ENCODE results near the gene SPINT2.
A peak's percentile ranks its signal among the peaks of the same experiment; 100 is the strongest.

SPINT2 gene

DNA sequence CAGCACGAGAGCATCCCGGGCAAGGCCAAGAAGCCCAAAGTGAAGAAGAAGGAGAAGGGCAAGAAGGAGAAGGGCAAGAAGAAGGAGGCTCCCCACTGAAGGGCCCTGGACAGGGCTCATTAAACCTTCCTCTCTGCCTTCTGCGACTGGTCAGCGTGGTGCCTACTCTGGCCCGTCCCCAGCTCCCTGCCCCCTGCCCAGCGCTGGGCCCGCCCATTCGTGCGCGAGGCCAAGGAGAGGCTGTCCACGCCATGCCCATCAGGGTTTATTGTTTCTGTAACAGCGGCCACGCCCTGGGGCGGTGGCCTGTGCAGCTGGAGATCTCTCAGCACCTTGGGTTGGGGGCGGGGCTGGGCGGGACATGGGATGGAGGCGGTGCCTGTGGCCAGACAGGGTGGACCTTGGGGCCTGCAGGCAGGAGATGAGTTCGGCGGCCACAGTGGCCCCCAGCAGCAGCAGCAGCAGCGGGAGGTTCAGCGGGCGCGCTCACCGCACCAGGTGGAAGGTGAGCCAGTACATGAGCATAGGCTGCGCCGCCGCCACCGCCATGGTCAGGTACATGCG, 40.6 kb downstream of the SPINT2 start:
- H3K9me3 ChIP-seq (ENCODE audit: control insufficient read depth in 1 of 2, low read length in 2 of 2), result no peaks in the 10 kb centered on the region
- peak overlapping the region; percentile 67 for H3K27ac ChIP-seq (ENCODE audit: low read length)
- no peaks in the 10 kb centered on the region for H3K4me1 ChIP-seq (ENCODE audit: control insufficient read depth in 1 of 2, insufficient read depth in 2 of 2, low read length in 2 of 2)
- no peak overlapping the region for H3K4me3 ChIP-seq (ENCODE audit: low read depth in 1 of 2, low read length in 2 of 2)
- H3K36me3 ChIP-seq (ENCODE audit: control insufficient read depth in 1 of 2, insufficient read depth in 2 of 2, low read length in 2 of 2), result peaks cover 8 to 31% of the 10 kb centered on the region in 2 donors
- H3K27me3 ChIP-seq (ENCODE audit: low read depth, low read length), result no peaks in the 10 kb centered on the region

DNA sequence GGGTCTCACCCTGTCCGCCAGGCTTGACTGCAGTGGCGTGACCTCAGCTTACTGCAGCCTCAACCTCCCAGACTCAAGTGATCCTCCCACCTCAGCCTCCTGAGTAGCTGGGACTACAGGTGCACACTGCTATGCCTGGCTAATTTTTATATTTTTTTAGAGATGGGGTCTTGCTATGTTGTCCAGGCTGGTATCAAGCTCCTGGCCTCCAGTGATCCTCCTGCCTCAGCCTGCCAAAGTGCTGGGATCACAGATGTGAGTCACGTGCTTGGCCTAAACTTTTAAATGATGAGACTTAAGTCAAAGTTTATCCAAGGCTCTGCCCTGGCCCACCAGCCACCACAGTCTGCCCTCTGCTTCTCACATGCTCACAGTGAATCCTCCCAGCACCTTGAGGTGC, 41.9 kb downstream of the SPINT2 start:
- no peaks in the 10 kb centered on the region for H3K4me1 ChIP-seq (ENCODE audit: control insufficient read depth in 1 of 2, insufficient read depth in 2 of 2, low read length in 2 of 2)
- no peaks in the 10 kb centered on the region for H3K27me3 ChIP-seq (ENCODE audit: low read depth, low read length)
- H3K36me3 ChIP-seq (ENCODE audit: control insufficient read depth in 1 of 2, insufficient read depth in 2 of 2, low read length in 2 of 2), result peaks cover 8 to 31% of the 10 kb centered on the region in 2 donors
- H3K27ac ChIP-seq (ENCODE audit: low read length), result no peak overlapping the region
- H3K4me3 ChIP-seq (ENCODE audit: low read depth in 1 of 2, low read length in 2 of 2), result no peak overlapping the region
- H3K9me3 ChIP-seq (ENCODE audit: control insufficient read depth in 1 of 2, low read length in 2 of 2), result no peaks in the 10 kb centered on the region

DNA sequence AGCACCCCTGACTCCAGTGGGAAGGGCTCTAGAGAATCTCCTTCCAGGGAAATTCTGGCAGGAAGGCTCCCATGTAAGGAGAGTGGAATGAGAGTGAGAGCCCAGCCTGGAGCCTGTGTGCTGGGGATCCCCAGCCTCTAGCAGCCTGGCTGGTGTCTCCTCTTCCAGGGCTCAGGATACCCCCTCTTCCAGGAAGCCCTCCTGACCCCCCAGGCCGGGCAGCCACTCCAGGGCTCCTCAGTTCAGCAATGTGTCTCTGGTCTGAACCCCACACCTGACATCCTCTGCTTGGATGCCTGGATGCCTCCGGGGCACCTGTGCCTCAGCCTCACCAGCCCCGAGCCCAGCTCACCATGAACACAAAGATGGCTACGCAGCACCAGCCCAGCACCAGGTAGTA, 42.7 kb downstream of the SPINT2 start:
- H3K27ac ChIP-seq (ENCODE audit: low read length), result no peak overlapping the region
- peaks cover 8 to 31% of the 10 kb centered on the region in 2 donors for H3K36me3 ChIP-seq (ENCODE audit: control insufficient read depth in 1 of 2, insufficient read depth in 2 of 2, low read length in 2 of 2)
- H3K4me3 ChIP-seq (ENCODE audit: low read depth in 1 of 2, low read length in 2 of 2), result no peak overlapping the region
- no peaks in the 10 kb centered on the region for H3K4me1 ChIP-seq (ENCODE audit: control insufficient read depth in 1 of 2, insufficient read depth in 2 of 2, low read length in 2 of 2)
- no peaks in the 10 kb centered on the region for H3K9me3 ChIP-seq (ENCODE audit: control insufficient read depth in 1 of 2, low read length in 2 of 2)
- no peaks in the 10 kb centered on the region for H3K27me3 ChIP-seq (ENCODE audit: low read depth, low read length)

DNA sequence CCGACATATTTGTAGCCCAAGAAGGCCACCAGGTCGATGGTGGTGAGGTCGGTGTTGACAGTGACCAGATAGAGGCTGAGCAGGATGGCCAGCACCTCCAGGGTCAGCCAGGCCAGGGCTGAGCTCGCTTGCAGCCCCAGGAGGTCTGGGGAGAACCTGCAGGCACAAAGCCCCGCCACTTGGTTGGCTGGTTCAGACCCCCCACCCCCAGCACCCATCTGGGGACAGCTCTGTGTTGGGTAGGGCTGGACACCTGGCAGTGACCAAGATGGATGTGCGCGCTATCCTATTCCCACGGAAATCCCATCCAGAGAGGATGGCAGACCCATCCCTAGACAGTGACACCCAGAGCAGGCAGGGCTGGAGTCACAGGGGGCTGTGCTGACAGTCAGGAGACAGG, 43.2 kb downstream of the SPINT2 start:
- H3K4me1 ChIP-seq (ENCODE audit: control insufficient read depth in 1 of 2, insufficient read depth in 2 of 2, low read length in 2 of 2), result no peaks in the 10 kb centered on the region
- H3K27ac ChIP-seq (ENCODE audit: low read length), result no peak overlapping the region
- H3K9me3 ChIP-seq (ENCODE audit: control insufficient read depth in 1 of 2, low read length in 2 of 2), result no peaks in the 10 kb centered on the region
- H3K27me3 ChIP-seq (ENCODE audit: low read depth, low read length), result no peaks in the 10 kb centered on the region
- peaks cover 8 to 31% of the 10 kb centered on the region in 2 donors for H3K36me3 ChIP-seq (ENCODE audit: control insufficient read depth in 1 of 2, insufficient read depth in 2 of 2, low read length in 2 of 2)
- no peak overlapping the region for H3K4me3 ChIP-seq (ENCODE audit: low read depth in 1 of 2, low read length in 2 of 2)

DNA sequence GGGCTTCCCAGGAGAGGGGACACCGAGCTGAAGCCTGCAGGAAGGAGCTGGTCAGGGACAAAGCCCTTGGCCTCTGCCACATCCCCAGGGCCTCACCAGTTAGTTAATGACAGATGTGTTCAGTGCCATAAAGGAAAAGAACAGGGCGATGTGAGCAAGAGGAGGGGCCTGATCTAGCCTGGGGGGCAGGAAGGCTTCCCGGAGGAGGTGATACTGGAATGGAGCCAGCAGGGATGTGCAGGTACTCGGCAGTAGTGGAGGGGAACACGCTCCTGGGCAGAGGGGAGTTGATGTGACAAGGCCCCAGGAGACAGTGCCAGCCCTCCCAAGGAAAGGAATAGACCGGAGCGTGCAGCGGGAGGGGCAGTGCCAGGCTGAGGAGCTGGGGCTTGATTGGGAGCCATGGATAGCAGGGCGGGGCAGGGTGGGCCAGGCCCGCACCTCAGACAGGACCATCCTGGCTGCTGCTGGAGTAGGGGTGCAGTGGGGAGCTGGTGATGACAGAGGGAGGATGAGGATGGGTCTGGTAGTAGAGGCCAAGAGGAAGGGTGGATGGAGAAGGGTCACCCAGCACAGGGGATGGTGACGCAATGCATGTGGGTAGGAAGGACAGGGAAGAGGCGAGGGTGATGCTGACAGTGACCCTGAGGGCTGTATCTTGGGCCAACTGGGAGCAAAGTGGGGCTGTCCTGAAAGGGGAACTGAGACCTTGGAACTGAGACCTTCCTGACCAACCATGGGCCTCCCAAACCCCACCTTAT, 43.8 kb downstream of the SPINT2 start:
- Histone ChIP-seq H3K27ac (ENCODE audit: low read length) (no peak overlapping the region), H3K4me3 (ENCODE audit: low read depth in 1 of 2, low read length in 2 of 2) (no peak overlapping the region), H3K27me3 (ENCODE audit: low read depth, low read length) (no peaks in the 10 kb centered on the region), H3K4me1 (ENCODE audit: control insufficient read depth in 1 of 2, insufficient read depth in 2 of 2, low read length in 2 of 2) (no peaks in the 10 kb centered on the region), H3K36me3 (ENCODE audit: control insufficient read depth in 1 of 2, insufficient read depth in 2 of 2, low read length in 2 of 2) (peaks cover 8 to 31% of the 10 kb centered on the region in 2 donors), H3K9me3 (ENCODE audit: control insufficient read depth in 1 of 2, low read length in 2 of 2) (no peaks in the 10 kb centered on the region)

DNA sequence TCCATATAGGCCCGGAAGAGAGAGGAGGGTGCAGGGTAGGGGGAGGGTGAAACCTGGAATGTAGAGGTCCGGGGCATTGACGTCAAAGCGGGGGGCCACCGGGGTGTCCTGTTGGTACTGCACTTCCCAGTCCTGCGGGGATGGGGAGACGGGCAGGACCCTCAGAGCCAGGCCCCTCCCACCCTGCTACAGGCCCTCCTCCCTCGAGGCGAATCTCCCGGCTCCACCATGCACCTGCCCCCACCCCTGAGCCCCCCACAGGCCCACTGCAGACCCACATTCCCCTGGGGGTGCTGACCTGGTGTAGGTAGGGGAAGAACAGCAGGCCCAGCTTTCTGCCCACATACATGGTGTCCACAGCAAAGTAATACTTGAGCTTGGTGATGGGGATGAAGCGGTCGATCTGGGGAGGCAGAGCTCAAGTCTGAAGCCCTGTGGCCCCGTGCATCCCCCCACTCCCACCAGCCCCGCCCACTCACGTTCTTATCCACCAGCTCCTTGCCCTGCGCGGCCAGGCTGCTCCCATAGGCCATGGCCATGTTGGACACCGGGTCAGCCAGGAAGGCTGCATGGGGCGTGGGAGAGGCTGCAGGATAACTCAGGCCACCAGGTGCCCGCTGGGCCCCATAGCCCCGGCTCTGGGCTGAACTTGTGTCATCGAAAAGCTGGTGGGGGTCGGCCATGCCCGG, 44.7 kb downstream of the SPINT2 start:
- Histone ChIP-seq H3K4me3 (ENCODE audit: low read depth in 1 of 2, low read length in 2 of 2) (no peak overlapping the region), H3K36me3 (ENCODE audit: control insufficient read depth in 1 of 2, insufficient read depth in 2 of 2, low read length in 2 of 2) (peaks cover 8 to 31% of the 10 kb centered on the region in 2 donors), H3K27ac (ENCODE audit: low read length) (no peak overlapping the region), H3K27me3 (ENCODE audit: low read depth, low read length) (no peaks in the 10 kb centered on the region), H3K4me1 (ENCODE audit: control insufficient read depth in 1 of 2, insufficient read depth in 2 of 2, low read length in 2 of 2) (no peaks in the 10 kb centered on the region), H3K9me3 (ENCODE audit: control insufficient read depth in 1 of 2, low read length in 2 of 2) (no peaks in the 10 kb centered on the region)

DNA sequence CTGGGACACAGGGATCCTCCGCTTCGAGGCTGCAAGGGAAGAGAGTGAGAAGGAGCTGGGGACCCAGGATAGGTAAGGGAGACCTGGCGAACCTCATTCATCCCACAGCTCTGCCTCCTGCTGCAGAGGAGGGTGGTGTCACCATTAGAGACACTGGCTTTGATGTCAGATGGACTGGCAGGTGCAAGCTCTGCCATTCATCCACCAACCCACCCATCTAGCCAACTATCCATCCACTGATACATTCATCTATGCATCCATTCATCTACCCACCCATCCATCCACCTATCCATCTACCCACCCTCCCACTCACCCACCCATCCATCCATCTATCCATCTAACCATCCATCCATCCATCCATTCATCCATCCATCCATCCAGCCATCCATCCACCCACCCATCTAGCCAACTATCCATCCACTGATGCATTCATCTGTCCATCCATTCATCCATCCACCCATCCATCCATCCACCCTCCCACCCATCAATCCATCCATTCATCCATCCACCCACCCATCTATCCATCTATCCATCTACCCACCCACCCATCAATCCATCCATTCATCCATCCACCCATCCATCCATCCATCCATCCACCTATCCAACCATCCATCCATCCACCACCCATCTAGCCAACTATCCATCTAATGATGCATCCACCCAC, 45.4 kb downstream of the SPINT2 start:
- no peaks in the 10 kb centered on the region for H3K27me3 ChIP-seq (ENCODE audit: low read depth, low read length)
- peaks cover 8 to 31% of the 10 kb centered on the region in 2 donors for H3K36me3 ChIP-seq (ENCODE audit: control insufficient read depth in 1 of 2, insufficient read depth in 2 of 2, low read length in 2 of 2)
- H3K9me3 ChIP-seq (ENCODE audit: control insufficient read depth in 1 of 2, low read length in 2 of 2), result no peaks in the 10 kb centered on the region
- no peaks in the 10 kb centered on the region for H3K4me1 ChIP-seq (ENCODE audit: control insufficient read depth in 1 of 2, insufficient read depth in 2 of 2, low read length in 2 of 2)
- H3K27ac ChIP-seq (ENCODE audit: low read length), result no peak overlapping the region
- no peak overlapping the region for H3K4me3 ChIP-seq (ENCODE audit: low read depth in 1 of 2, low read length in 2 of 2)

DNA sequence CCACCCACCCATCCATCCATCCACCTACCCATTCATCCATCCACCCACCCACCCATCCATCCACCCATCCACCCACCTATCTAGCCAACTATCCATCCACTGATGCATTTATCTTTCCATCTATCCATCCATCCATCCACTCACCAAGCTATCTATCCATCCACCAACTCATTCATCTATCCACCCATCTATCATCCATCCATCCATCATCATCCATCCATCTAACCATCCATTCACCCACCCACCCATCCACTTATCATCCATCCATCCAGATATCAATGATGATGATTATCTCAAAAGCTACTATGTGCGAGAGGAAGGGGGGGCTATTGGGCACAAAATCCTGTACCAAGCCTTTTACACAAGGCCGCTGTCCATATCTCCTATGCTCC, 45.9 kb downstream of the SPINT2 start:
- Histone ChIP-seq H3K36me3 (ENCODE audit: control insufficient read depth in 1 of 2, insufficient read depth in 2 of 2, low read length in 2 of 2) (peaks cover 8 to 31% of the 10 kb centered on the region in 2 donors), H3K27ac (ENCODE audit: low read length) (no peak overlapping the region), H3K27me3 (ENCODE audit: low read depth, low read length) (no peaks in the 10 kb centered on the region), H3K4me3 (ENCODE audit: low read depth in 1 of 2, low read length in 2 of 2) (no peak overlapping the region), H3K4me1 (ENCODE audit: control insufficient read depth in 1 of 2, insufficient read depth in 2 of 2, low read length in 2 of 2) (peaks cover 0 to 3% of the 10 kb centered on the region in 2 donors), H3K9me3 (ENCODE audit: control insufficient read depth in 1 of 2, low read length in 2 of 2) (no peaks in the 10 kb centered on the region)

DNA sequence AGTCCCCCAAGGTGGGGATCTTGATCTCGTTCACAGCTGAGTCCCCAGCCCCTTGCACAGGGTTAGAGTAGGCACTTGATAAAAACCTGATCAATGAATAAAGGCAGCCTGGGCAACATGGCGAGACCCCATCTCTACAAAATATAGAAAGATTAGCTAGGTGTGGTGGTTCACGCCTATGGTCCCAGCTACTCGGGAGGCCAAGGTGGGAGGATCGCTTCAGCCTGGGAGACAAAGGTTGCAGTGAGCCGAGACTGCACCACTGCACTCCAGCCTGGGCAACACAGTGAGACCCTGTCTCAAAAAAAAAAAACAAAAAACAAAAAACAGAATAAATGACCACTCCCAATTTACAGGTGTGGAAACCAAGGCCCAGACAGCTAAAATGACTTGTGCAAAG, 46.6 kb downstream of the SPINT2 start:
- Histone ChIP-seq H3K9me3 (ENCODE audit: control insufficient read depth in 1 of 2, low read length in 2 of 2) (no peaks in the 10 kb centered on the region), H3K4me3 (ENCODE audit: low read depth in 1 of 2, low read length in 2 of 2) (no peak overlapping the region), H3K27me3 (ENCODE audit: low read depth, low read length) (no peaks in the 10 kb centered on the region), H3K36me3 (ENCODE audit: control insufficient read depth in 1 of 2, insufficient read depth in 2 of 2, low read length in 2 of 2) (peaks cover 8 to 31% of the 10 kb centered on the region in 2 donors), H3K4me1 (ENCODE audit: control insufficient read depth in 1 of 2, insufficient read depth in 2 of 2, low read length in 2 of 2) (peaks cover 0 to 5% of the 10 kb centered on the region in 2 donors), H3K27ac (ENCODE audit: low read length) (no peak overlapping the region)

DNA sequence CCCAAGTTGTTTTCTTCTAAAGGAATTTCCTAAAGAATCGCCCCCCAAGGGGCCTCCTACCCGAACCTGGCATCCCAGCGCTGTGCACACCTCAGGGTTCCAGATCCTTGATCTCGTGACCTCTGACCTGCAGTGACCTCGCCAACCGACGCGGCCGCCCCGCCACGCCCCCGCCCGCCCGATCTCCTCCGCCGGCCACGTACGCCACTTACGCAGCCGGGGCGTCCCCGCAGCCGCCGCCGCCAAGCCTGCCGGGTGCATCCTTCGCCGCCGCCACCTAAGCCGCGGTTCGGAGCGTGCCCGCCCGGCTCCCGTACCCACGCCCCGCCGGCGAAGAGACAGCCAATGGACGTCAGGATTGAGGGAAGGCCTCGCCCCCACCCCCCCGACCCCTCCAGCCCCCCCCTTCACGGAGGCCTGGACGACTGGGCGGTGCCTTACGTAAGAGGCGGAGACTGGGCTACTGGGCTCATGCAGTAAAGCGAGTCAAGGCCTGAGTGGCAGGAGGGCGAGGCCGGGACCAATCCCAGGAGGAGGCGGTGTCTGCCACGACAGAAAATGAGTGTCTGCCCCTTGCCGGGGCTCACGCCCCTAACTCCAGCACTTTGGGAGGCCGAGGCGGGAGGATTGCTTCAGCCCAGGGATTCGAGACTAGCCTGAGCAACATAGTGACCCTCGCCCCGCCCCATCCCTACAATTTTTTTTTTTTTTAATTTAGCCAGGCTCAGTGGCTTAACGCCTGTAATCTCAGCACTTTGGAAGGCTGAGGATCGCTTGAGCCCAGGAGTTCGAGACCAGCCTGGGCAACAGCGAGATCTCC, 51.5 kb downstream of the SPINT2 start, which contains the start of gene YIF1B:
YIF1B (minus strand) TSS at position 291 of the 820 bp plus-strand sequence; CDS start at position 261, 30 bp downstream.
- H3K27me3 ChIP-seq (ENCODE audit: low read depth, low read length), result no peaks in the 10 kb centered on the region
- peak within 1 kb of the TSS; percentile 64 to 70 for H3K4me3 ChIP-seq (ENCODE audit: low read depth in 1 of 2, low read length in 2 of 2)
- peaks cover 6 to 32% of the 10 kb centered on the region in 2 donors for H3K4me1 ChIP-seq (ENCODE audit: control insufficient read depth in 1 of 2, insufficient read depth in 2 of 2, low read length in 2 of 2)

More for the DNA sequence above, 51.5 kb downstream of the SPINT2 start, which contains the start of gene YIF1B:
- no peaks in the 10 kb centered on the region for H3K36me3 ChIP-seq (ENCODE audit: control insufficient read depth in 1 of 2, insufficient read depth in 2 of 2, low read length in 2 of 2)
- no peaks in the 10 kb centered on the region for H3K9me3 ChIP-seq (ENCODE audit: control insufficient read depth in 1 of 2, low read length in 2 of 2)
- peak within 1 kb of the TSS; percentile 67 for H3K27ac ChIP-seq (ENCODE audit: low read length)

Data from muscle layer of duodenum (tissue), 2 donors.